HG02973 (cell line): ENCODE results near the gene TSPAN13.
"Not testable (repeated sequence)": the region's sequence is repeated elsewhere in the genome, so short reads cannot be mapped to it uniquely, and the experiment has no call there.

Source experiments
- ATAC-seq: cut with Tn5 transposase; IDR thresholded peaks from one replicate; pipeline ENCODE4 v1.9.1; 2021; ENCODE audit warnings: moderate library complexity; ENCODE audit not compliant: unreplicated experiment

The TSPAN13 gene

GRCh38 chr7:16740623-16740953 lies 13.0 kb upstream of the TSPAN13 start:
- ATAC-seq, result no peak

- ATAC-seq, result no peak
Observed at GRCh38 chr7:16740996-16741395, 12.6 kb upstream of the TSPAN13 start.

DNA sequence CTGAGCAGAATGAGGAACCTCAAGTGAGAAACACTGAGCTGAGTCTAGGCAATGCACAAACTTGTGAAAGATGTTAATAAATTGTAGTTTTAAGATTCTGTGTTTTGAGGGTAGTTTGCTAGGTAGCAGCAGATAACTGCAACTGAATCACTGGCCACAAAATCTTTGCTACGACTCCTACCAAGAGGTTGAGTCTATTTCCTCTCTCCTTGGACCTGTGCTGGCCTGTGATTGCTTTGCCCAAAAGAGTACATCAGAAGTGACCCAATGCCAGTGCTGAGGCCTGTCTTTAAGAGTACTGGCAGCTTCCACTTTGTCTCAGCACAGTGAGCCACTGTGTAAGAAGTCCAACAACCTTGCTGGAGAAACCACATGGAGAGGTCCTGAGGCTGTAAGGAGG lies 11.9 kb upstream of the TSPAN13 start:
- no peak for ATAC-seq

DNA sequence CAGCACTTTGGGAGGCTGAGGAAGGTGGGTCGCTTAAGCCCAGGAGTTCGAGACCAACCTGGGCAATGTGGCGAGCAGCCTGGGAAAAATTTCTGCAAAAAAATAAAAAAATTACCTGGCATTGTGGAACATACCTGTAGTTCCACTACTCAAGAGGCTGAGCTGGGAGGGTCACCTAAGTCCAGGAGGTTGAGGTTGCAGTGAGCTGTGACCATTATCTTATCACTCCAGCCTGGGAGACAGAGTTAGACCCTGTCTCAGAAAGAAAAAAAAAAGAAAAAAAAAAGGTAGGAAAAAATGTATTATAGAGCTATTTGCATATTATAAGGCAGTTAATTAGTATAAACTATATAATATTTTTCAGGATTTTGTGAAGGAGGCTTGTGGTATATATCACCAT lies 11.0 kb upstream of the TSPAN13 start:
- no peak for ATAC-seq

DNA sequence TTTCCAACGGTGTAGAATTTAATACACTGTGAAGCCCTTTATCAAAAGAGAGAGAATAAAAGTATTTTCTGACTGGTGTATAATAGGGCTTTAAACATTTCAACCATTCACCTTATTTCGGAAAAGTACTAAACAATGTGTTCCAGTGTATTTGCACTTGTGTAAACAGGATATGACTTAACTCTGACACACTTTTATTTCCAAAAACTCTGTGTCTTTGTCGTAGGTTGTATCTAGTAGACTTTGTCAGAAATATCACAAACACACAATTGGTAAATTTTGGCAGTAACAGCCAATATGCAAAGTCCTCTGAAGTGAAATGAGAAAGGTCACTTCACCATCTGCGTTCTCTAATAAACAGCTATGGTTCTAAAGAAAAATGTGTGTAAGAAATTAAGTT lies 10.3 kb upstream of the TSPAN13 start:
- no peak for ATAC-seq

DNA sequence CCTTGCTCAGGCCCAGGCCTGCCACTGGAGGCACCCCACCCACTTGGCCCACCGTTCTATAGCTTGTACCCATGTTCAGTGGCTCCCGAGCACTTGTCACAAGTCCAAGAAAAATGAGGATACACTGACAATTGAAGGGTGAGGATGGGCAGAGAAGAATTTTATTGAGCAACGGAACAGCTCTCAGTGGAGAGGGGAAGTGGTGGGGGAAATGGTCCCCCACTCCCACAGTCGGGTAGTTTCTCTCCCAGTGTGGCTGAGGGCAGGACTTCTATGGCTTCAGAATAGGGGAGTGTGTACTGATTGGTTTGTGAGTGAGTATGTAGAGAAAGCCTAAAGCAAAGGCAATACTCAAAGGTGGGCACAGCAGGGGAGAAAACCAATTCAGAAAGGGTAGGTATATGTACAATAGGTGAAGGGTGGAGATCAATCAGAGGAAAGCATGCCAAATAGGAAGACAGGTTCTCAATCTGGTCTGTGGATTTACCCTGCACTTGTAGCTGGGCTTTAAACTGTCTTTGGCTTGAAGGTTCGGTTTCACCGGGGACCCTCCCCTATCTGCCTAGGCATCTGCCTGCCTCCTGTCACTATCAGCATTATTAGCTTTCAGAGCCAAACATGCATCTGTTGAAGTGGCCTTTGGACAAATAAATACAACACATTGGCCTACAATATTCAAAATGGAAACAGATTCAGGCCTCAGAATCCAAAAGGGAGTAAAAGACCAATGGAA lies 8.9 kb upstream of the TSPAN13 start:
- no peak for ATAC-seq

- no peak for ATAC-seq
Observed at GRCh38 chr7:16745645-16746044, 7.9 kb upstream of the TSPAN13 start.

DNA sequence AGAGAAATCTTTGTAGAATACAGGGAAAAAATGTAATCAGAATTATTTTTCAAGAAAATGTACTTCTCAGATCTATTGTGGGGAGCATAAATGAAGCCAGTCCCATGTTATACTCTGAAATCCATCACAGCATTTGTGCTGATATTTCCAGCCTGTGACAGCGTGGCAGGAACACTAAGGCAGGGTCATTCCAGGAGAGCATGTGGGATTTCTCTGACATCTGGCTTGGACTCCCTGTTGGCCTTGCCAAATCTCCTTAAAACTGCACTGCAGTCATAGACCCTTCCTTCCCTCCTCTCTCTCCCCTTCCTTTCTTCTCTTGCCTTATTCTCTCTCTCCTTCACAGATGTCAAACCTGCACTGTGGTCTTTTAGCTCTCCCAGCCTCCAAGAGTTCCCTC lies 6.5 kb upstream of the TSPAN13 start:
- no peak for ATAC-seq

DNA sequence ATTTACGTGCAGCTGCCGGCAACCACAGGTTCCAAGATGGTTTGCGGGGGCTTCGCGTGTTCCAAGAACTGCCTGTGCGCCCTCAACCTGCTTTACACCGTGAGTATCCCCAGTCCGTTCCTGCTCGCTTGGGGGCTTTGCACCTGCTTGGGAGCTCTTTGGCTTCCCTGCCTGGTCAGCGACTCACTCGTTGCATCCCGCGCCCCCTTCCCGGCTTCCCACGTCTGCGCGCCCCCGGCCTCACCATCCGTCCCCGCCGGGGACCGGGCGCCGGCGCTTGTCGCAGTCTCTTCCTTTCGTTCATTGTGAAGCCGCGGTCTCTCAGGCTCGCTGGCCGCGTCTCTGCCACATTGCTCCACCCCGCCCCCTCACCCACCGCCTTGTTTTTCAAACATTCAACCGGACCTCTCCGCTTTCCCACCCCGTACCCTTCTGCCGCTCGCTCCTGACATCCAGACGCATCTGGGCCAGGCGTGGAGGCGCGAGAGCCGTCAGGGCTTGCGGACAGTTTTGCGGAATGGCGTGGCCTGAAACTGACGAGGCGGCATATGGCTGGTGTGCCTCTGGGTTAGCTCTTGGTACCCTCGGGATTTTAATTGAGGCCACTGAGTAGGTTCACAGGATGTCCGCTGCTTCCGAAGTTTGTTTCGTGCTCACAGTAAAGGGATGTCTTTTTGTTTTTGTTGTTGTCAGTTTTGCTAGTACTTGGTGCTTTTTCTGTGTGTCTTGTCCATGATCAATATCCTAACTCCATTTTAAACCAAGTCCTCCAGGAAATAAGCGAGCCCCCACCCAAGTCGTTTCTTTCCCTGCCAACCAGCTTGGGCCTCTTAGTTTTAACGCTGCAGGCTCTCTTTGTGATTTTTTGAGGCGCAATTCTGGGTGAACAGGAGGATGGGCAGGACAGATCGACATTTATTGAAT lies 639 bp downstream of the TSPAN13 start:
- ATAC-seq, result no peak

DNA sequence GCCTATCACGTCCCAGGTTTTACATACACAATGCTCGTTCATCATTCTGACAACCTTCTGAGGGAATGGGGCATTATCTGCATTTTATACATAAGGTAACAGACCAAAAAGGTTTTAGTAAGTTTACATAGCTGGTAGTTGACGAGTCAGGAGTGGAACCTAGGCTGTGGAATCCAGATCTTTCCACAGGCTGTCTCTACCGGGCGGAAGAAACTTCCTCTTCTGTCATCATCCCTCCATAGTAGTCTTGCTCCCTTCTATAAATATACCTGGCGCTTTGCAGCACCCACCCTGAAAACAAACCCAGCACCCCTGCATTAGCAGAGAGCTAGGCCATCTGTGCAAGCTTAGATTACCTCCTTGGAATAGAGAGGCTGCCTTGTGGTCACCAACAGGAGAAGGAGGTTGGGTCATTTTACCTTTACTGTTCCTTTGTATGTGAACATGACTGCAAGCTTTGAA lies 1.3 kb downstream of the TSPAN13 start:
- ATAC-seq, result no peak

GRCh38 chr7:16755397-16755796 lies 1.8 kb downstream of the TSPAN13 start:
- ATAC-seq, result no peak

GRCh38 chr7:16758036-16758435 lies 4.5 kb downstream of the TSPAN13 start:
- ATAC-seq, result no peak

GRCh38 chr7:16758631-16759611 lies 5.4 kb downstream of the TSPAN13 start:
- ATAC-seq, result no peak

- ATAC-seq, result no peak
Observed at GRCh38 chr7:16759840-16760239, 6.3 kb downstream of the TSPAN13 start.

- no peak for ATAC-seq
Observed at GRCh38 chr7:16762177-16762576, 8.6 kb downstream of the TSPAN13 start.

- no peak for ATAC-seq
Observed at GRCh38 chr7:16764942-16765341, 11.4 kb downstream of the TSPAN13 start.

GRCh38 chr7:16765436-16765859 lies 11.9 kb downstream of the TSPAN13 start:
- ATAC-seq, result no peak

DNA sequence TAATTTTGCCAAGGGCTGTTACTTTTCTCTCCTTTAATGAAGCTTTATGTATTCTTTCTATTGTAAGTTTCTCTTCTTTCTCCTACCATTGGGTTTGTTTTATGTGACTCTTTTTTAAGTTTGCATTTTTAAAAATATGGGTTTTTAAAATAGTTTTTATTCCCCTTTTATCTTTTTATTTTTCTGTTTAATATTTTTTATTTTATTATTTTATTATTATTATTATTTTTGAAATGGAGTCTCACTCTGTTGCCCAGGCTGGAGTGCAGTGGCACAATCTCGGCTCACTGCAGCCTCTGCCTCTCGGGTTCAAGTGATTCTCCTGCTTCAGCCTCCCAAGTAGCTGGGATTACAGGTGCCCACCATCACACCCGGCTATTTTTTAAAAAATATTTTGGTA lies 16.4 kb downstream of the TSPAN13 start:
- not testable (repeated sequence) for ATAC-seq

- no peak for ATAC-seq
Observed at GRCh38 chr7:16770657-16771329, 17.2 kb downstream of the TSPAN13 start.

- no peak for ATAC-seq
Observed at GRCh38 chr7:16773326-16773725, 19.8 kb downstream of the TSPAN13 start.
